DOHH2 (cell line): ENCODE data around the gene SLC30A4.
A peak's percentile ranks its signal among the peaks of the same experiment; 100 is the strongest.

ENCODE experiments used
- H3F3A ChIP-seq: fragments of 200-600 bp; sonication (generic), shearing (Covaris generic); 2 replicates; pipeline ENCODE4 v1.6.0; 2016; ENCODE audit warnings: antibody characterized with exemption, mild to moderate bottlenecking; ENCODE audit not compliant: control insufficient read depth, insufficient read depth
- H3K27ac ChIP-seq: fragments of 200-600 bp; sonication (generic); 2 replicates; pipeline ENCODE4 v1.5.1; 2014; ENCODE audit warnings: low read depth, mild to moderate bottlenecking, low read length, moderate library complexity
- H3K27me3 ChIP-seq: fragments of 200-600 bp; sonication (generic); 2 replicates; pipeline ENCODE4 v1.6.1; 2014; ENCODE audit warnings: mild to moderate bottlenecking, low read length, mixed read lengths; ENCODE audit not compliant: control insufficient read depth
- H3K36me3 ChIP-seq: fragments of 200-600 bp; sonication (generic); 2 replicates; pipeline ENCODE4 v1.6.1; 2014; ENCODE audit warnings: mild to moderate bottlenecking, low read length, moderate library complexity, mixed read lengths; ENCODE audit not compliant: control insufficient read depth
- H3K4me1 ChIP-seq: fragments of 200-600 bp; sonication (generic); 2 replicates; pipeline ENCODE4 v1.6.1; 2014; ENCODE audit warnings: mild to moderate bottlenecking, low read length, mixed read lengths; ENCODE audit not compliant: control insufficient read depth
- H3K4me2 ChIP-seq: fragments of 200-600 bp; sonication (generic); 2 replicates; pipeline ENCODE4 v1.6.0; 2014; ENCODE audit warnings: mild to moderate bottlenecking, low read length, moderate library complexity
- H3K4me3 ChIP-seq: fragments of 200-600 bp; sonication (generic); 2 replicates; pipeline ENCODE4 v1.5.1; 2014; ENCODE audit warnings: mild to moderate bottlenecking, low read length, mixed read lengths
- H3K79me2 ChIP-seq: fragments of 200-600 bp; sonication (generic); 2 replicates; pipeline ENCODE4 v1.6.1; 2014; ENCODE audit warnings: mild to moderate bottlenecking, low read length, mixed read lengths; ENCODE audit not compliant: control insufficient read depth
- H3K9me2 ChIP-seq: fragments of 200-600 bp; sonication (generic); replicated peaks from 2 replicates; pipeline ENCODE4 v1.6.1; 2014; ENCODE audit warnings: mild to moderate bottlenecking, low read length, mixed read lengths; ENCODE audit not compliant: control insufficient read depth
- H3K9me3 ChIP-seq: fragments of 200-600 bp; sonication (generic); 2 replicates; pipeline ENCODE4 v1.6.1; 2014; ENCODE audit warnings: antibody characterized with exemption, low read length, mixed read lengths; ENCODE audit not compliant: control insufficient read depth, insufficient read depth
- H4K20me1 ChIP-seq: fragments of 200-600 bp; sonication (generic); 2 replicates; pipeline ENCODE4 v1.6.0; 2014; ENCODE audit warnings: low read depth, mild to moderate bottlenecking, antibody characterized with exemption, low read length, moderate library complexity; ENCODE audit not compliant: control insufficient read depth, insufficient read depth
- CTCF ChIP-seq: fragments of 200-600 bp; sonication (generic); IDR thresholded peaks from one replicate; pipeline ENCODE4 v1.5.1; 2014; ENCODE audit warnings: antibody characterized with exemption, mild to moderate bottlenecking, low read depth, low read length; ENCODE audit not compliant: poor library complexity, severe bottlenecking
- EZH2phosphoT487 ChIP-seq: fragments of 200-600 bp; sonication (generic); IDR thresholded peaks from 2 replicates; pipeline ENCODE4 v1.6.1; 2017; ENCODE audit warnings: borderline replicate concordance, mild to moderate bottlenecking, antibody characterized with exemption, low read length, moderate library complexity, mixed read lengths

The SLC30A4 gene

GRCh38 chr15:45546789-45547188, 24.2 kb upstream of the SLC30A4 start:
- no peaks in the 10 kb centered on the region for H3K9me3 ChIP-seq
- H3K4me1 ChIP-seq = peaks cover 71% of the 10 kb centered on the region
- H3K27ac ChIP-seq = peak overlapping the region; percentile 100
- H3K36me3 ChIP-seq = 0 out of 2 replicates have a peak, but pooled peaks cover 3% of the 10 kb centered on the region
- H4K20me1 ChIP-seq = no peaks in the 10 kb centered on the region
- no peaks in the 10 kb centered on the region for H3K27me3 ChIP-seq
- H3K4me3 ChIP-seq = peak overlapping the region; percentile 78
- TF ChIP-seq CTCF (no peak), EZH2phosphoT487 (no peak)
- H3K79me2 ChIP-seq = no peaks in the 10 kb centered on the region
- peaks cover 28% of the 10 kb centered on the region for H3F3A ChIP-seq
- H3K4me2 ChIP-seq = peak overlapping the region; percentile 81
- H3K9me2 ChIP-seq = no peaks in the 10 kb centered on the region

- no peaks in the 10 kb centered on the region for H3K9me2 ChIP-seq
- H3K4me1 ChIP-seq = peaks cover 86% of the 10 kb centered on the region
- H4K20me1 ChIP-seq = no peaks in the 10 kb centered on the region
- 0 out of 2 replicates have a peak, but pooled peaks cover 3% of the 10 kb centered on the region for H3K36me3 ChIP-seq
- peak overlapping the region; percentile 78 for H3K4me3 ChIP-seq
- TF ChIP-seq EZH2phosphoT487 (no peak), CTCF (no peak)
- H3F3A ChIP-seq = peaks cover 30% of the 10 kb centered on the region
- peak overlapping the region; percentile 81 for H3K4me2 ChIP-seq
- no peaks in the 10 kb centered on the region for H3K27me3 ChIP-seq
- H3K9me3 ChIP-seq = no peaks in the 10 kb centered on the region
- H3K27ac ChIP-seq = peak overlapping the region; percentile 100
- H3K79me2 ChIP-seq = no peaks in the 10 kb centered on the region
These were observed 21.9 kb upstream of the SLC30A4 start for GRCh38 chr15:45544266-45545023.

GRCh38 chr15:45543051-45543450, 20.5 kb upstream of the SLC30A4 start:
- Histone ChIP-seq H3K79me2 (no peaks in the 10 kb centered on the region), H3K27me3 (no peaks in the 10 kb centered on the region)

More at GRCh38 chr15:45543051-45543450, 20.5 kb upstream of the SLC30A4 start:
- Histone ChIP-seq H3K27ac (peak overlapping the region; percentile 45), H3K36me3 (0 out of 2 replicates have a peak, but pooled peaks cover 3% of the 10 kb centered on the region), H3K9me2 (no peaks in the 10 kb centered on the region), H3F3A (peaks cover 30% of the 10 kb centered on the region), H4K20me1 (no peaks in the 10 kb centered on the region), H3K4me1 (peaks cover 89% of the 10 kb centered on the region), H3K4me3 (0 out of 2 replicates have a peak overlapping the region, but pooled peaks have one; percentile 0), H3K9me3 (no peaks in the 10 kb centered on the region), H3K4me2 (peak overlapping the region; percentile 15)
- TF ChIP-seq EZH2phosphoT487 = no peak
- no peak for TF ChIP-seq CTCF
